ENCODE data around the gene PCDHGB2.
"Not testable (repeated sequence)": the region's sequence is repeated elsewhere in the genome, so short reads cannot be mapped to it uniquely, and the experiment has no call there.

GRCh38 chr5:141332571-141332970 lies 27.2 kb upstream of the PCDHGB2 start:
- TF ChIP-seq CTCF (conservative IDR thresholded peaks at IDR 0.05; ENCODE audit: low read depth in 2 of 2); NANOG (IDR thresholded peaks at IDR 0.05; ENCODE audit: borderline replicate concordance); POLR2AphosphoS5 (IDR thresholded peaks at IDR 0.05; ENCODE audit: low read depth); EZH2 (IDR thresholded peaks at IDR 0.05; ENCODE audit: low read depth, unreplicated experiment); EZH2phosphoT487 (IDR thresholded peaks at IDR 0.05; ENCODE audit: unreplicated experiment); ETS1 (IDR thresholded peaks at IDR 0.05); REST (IDR thresholded peaks at IDR 0.05; ENCODE audit: unreplicated experiment); JUNB (IDR thresholded peaks at IDR 0.05; ENCODE audit: unreplicated experiment); ZNF331 (CRISPR knock-in tag; IDR thresholded peaks at IDR 0.05; ENCODE audit: low read depth); ZNF462 (CRISPR knock-in tag; IDR thresholded peaks at IDR 0.05); CREB1 (CRISPR knock-in tag; IDR thresholded peaks at IDR 0.05; ENCODE audit: low read depth): not testable (repeated sequence)

All from GM23338 (cell line).